Measurements from ENCODE around the gene CYP3A4.

The CYP3A4 gene

GRCh38 chr7:99784007-99784406 lies at the start of gene CYP3A4:
TSS of gene CYP3A4 (minus strand) at chr7:99784184. CDS start at chr7:99784081, 103 bp downstream.
- Histone ChIP-seq H3K27ac (ENCODE audit: low read depth, low read length) (no peak within 1 kb of the TSS), H3K9me3 (ENCODE audit: control insufficient read depth, insufficient read depth, low read depth, low read length) (no peaks in the 10 kb centered on the region), H3K4me1 (ENCODE audit: control insufficient read depth, insufficient read depth, low read length) (no peaks in the 10 kb centered on the region), H3K4me3 (ENCODE audit: low read depth, low read length) (no peak within 1 kb of the TSS), H3K36me3 (ENCODE audit: control insufficient read depth, insufficient read depth, low read length) (no peaks in the 10 kb centered on the region), H3K9ac (ENCODE audit: low read length) (no peak within 1 kb of the TSS), H3K27me3 (ENCODE audit: control insufficient read depth, insufficient read depth, low read length) (no peaks in the 10 kb centered on the region)

GRCh38 chr7:99833289-99833877 lies 49.4 kb upstream of the CYP3A4 start:
- H3K9me3 ChIP-seq (ENCODE audit: control insufficient read depth, insufficient read depth, low read depth, low read length) = no peaks in the 10 kb centered on the region
- H3K36me3 ChIP-seq (ENCODE audit: control insufficient read depth, insufficient read depth, low read length) = no peaks in the 10 kb centered on the region
- H3K27me3 ChIP-seq (ENCODE audit: control insufficient read depth, insufficient read depth, low read length) = no peaks in the 10 kb centered on the region
- no peak overlapping the region for H3K4me3 ChIP-seq (ENCODE audit: low read depth, low read length)
- no peaks in the 10 kb centered on the region for H3K4me1 ChIP-seq (ENCODE audit: control insufficient read depth, insufficient read depth, low read length)
- no peak overlapping the region for H3K9ac ChIP-seq (ENCODE audit: low read length)
- no peak overlapping the region for H3K27ac ChIP-seq (ENCODE audit: low read depth, low read length)

- Histone ChIP-seq H3K27me3 (ENCODE audit: control insufficient read depth, insufficient read depth, low read length) (no peaks in the 10 kb centered on the region), H3K9me3 (ENCODE audit: control insufficient read depth, insufficient read depth, low read depth, low read length) (no peaks in the 10 kb centered on the region), H3K36me3 (ENCODE audit: control insufficient read depth, insufficient read depth, low read length) (no peaks in the 10 kb centered on the region)
These were observed 47.6 kb upstream of the CYP3A4 start for GRCh38 chr7:99831595-99831994.

GRCh38 chr7:99829524-99830160 lies 45.7 kb upstream of the CYP3A4 start:
- no peak overlapping the region for H3K27ac ChIP-seq (ENCODE audit: low read depth, low read length)
- no peak overlapping the region for H3K4me3 ChIP-seq (ENCODE audit: low read depth, low read length)
- H3K9me3 ChIP-seq (ENCODE audit: control insufficient read depth, insufficient read depth, low read depth, low read length) = no peaks in the 10 kb centered on the region

More at GRCh38 chr7:99831595-99831994, 47.6 kb upstream of the CYP3A4 start:
- no peak overlapping the region for H3K27ac ChIP-seq (ENCODE audit: low read depth, low read length)
- H3K4me3 ChIP-seq (ENCODE audit: low read depth, low read length) = no peak overlapping the region
- no peak overlapping the region for H3K9ac ChIP-seq (ENCODE audit: low read length)
- no peaks in the 10 kb centered on the region for H3K4me1 ChIP-seq (ENCODE audit: control insufficient read depth, insufficient read depth, low read length)

GRCh38 chr7:99828811-99829210 lies 44.8 kb upstream of the CYP3A4 start:
- no peak overlapping the region for H3K9ac ChIP-seq (ENCODE audit: low read length)
- H3K36me3 ChIP-seq (ENCODE audit: control insufficient read depth, insufficient read depth, low read length) = no peaks in the 10 kb centered on the region
- no peak overlapping the region for H3K27ac ChIP-seq (ENCODE audit: low read depth, low read length)
- no peaks in the 10 kb centered on the region for H3K9me3 ChIP-seq (ENCODE audit: control insufficient read depth, insufficient read depth, low read depth, low read length)
- no peaks in the 10 kb centered on the region for H3K27me3 ChIP-seq (ENCODE audit: control insufficient read depth, insufficient read depth, low read length)
- H3K4me3 ChIP-seq (ENCODE audit: low read depth, low read length) = no peak overlapping the region
- peaks cover 6% of the 10 kb centered on the region; the same call in 1 of the 2 replicates for H3K4me1 ChIP-seq (ENCODE audit: control insufficient read depth, insufficient read depth, low read length)

More at GRCh38 chr7:99829524-99830160, 45.7 kb upstream of the CYP3A4 start:
- no peak overlapping the region for H3K9ac ChIP-seq (ENCODE audit: low read length)
- H3K36me3 ChIP-seq (ENCODE audit: control insufficient read depth, insufficient read depth, low read length) = no peaks in the 10 kb centered on the region
- no peaks in the 10 kb centered on the region for H3K27me3 ChIP-seq (ENCODE audit: control insufficient read depth, insufficient read depth, low read length)
- H3K4me1 ChIP-seq (ENCODE audit: control insufficient read depth, insufficient read depth, low read length) = peaks cover 6% of the 10 kb centered on the region; the same call in 1 of the 2 replicates

- Histone ChIP-seq H3K4me1 (ENCODE audit: control insufficient read depth, insufficient read depth, low read length) (peaks cover 6% of the 10 kb centered on the region; the same call in 1 of the 2 replicates), H3K36me3 (ENCODE audit: control insufficient read depth, insufficient read depth, low read length) (no peaks in the 10 kb centered on the region), H3K9ac (ENCODE audit: low read length) (no peak overlapping the region), H3K9me3 (ENCODE audit: control insufficient read depth, insufficient read depth, low read depth, low read length) (no peaks in the 10 kb centered on the region; the same call in 1 of the 2 replicates), H3K4me3 (ENCODE audit: low read depth, low read length) (no peak overlapping the region), H3K27ac (ENCODE audit: low read depth, low read length) (no peak overlapping the region), H3K27me3 (ENCODE audit: control insufficient read depth, insufficient read depth, low read length) (no peaks in the 10 kb centered on the region)
These were observed 43.2 kb upstream of the CYP3A4 start for GRCh38 chr7:99827040-99827778.

GRCh38 chr7:99825873-99826272 lies 41.9 kb upstream of the CYP3A4 start:
- no peak overlapping the region for H3K9ac ChIP-seq (ENCODE audit: low read length)
- H3K27me3 ChIP-seq (ENCODE audit: control insufficient read depth, insufficient read depth, low read length) = no peaks in the 10 kb centered on the region
- no peak overlapping the region for H3K4me3 ChIP-seq (ENCODE audit: low read depth, low read length)
- peaks cover 6% of the 10 kb centered on the region; the same call in 1 of the 2 replicates for H3K4me1 ChIP-seq (ENCODE audit: control insufficient read depth, insufficient read depth, low read length)
- H3K9me3 ChIP-seq (ENCODE audit: control insufficient read depth, insufficient read depth, low read depth, low read length) = no peaks in the 10 kb centered on the region; the same call in 1 of the 2 replicates
- H3K36me3 ChIP-seq (ENCODE audit: control insufficient read depth, insufficient read depth, low read length) = no peaks in the 10 kb centered on the region
- H3K27ac ChIP-seq (ENCODE audit: low read depth, low read length) = no peak overlapping the region

- no peak overlapping the region for H3K9ac ChIP-seq (ENCODE audit: low read length)
- no peak overlapping the region for H3K4me3 ChIP-seq (ENCODE audit: low read depth, low read length)
- no peak overlapping the region for H3K27ac ChIP-seq (ENCODE audit: low read depth, low read length)
- no peaks in the 10 kb centered on the region for H3K36me3 ChIP-seq (ENCODE audit: control insufficient read depth, insufficient read depth, low read length)
- H3K27me3 ChIP-seq (ENCODE audit: control insufficient read depth, insufficient read depth, low read length) = no peaks in the 10 kb centered on the region
- peaks cover 6% of the 10 kb centered on the region; the same call in 1 of the 2 replicates for H3K4me1 ChIP-seq (ENCODE audit: control insufficient read depth, insufficient read depth, low read length)
- H3K9me3 ChIP-seq (ENCODE audit: control insufficient read depth, insufficient read depth, low read depth, low read length) = no peaks in the 10 kb centered on the region; the same call in 1 of the 2 replicates
These were observed 41.5 kb upstream of the CYP3A4 start for GRCh38 chr7:99825452-99825851.

- no peak overlapping the region for H3K4me3 ChIP-seq (ENCODE audit: low read depth, low read length)
- H3K36me3 ChIP-seq (ENCODE audit: control insufficient read depth, insufficient read depth, low read length) = no peaks in the 10 kb centered on the region
- no peak overlapping the region for H3K9ac ChIP-seq (ENCODE audit: low read length)
- no peaks in the 10 kb centered on the region for H3K27me3 ChIP-seq (ENCODE audit: control insufficient read depth, insufficient read depth, low read length)
- H3K9me3 ChIP-seq (ENCODE audit: control insufficient read depth, insufficient read depth, low read depth, low read length) = no peaks in the 10 kb centered on the region; the same call in 1 of the 2 replicates
- peaks cover 6% of the 10 kb centered on the region; the same call in 1 of the 2 replicates for H3K4me1 ChIP-seq (ENCODE audit: control insufficient read depth, insufficient read depth, low read length)
- H3K27ac ChIP-seq (ENCODE audit: low read depth, low read length) = no peak overlapping the region
These were observed 40.1 kb upstream of the CYP3A4 start for GRCh38 chr7:99824091-99824490.

- Histone ChIP-seq H3K9ac (ENCODE audit: low read length) (no peak overlapping the region), H3K27ac (ENCODE audit: low read depth, low read length) (no peak overlapping the region), H3K4me3 (ENCODE audit: low read depth, low read length) (no peak overlapping the region), H3K4me1 (ENCODE audit: control insufficient read depth, insufficient read depth, low read length) (peaks cover 6% of the 10 kb centered on the region; the same call in 1 of the 2 replicates), H3K27me3 (ENCODE audit: control insufficient read depth, insufficient read depth, low read length) (no peaks in the 10 kb centered on the region), H3K36me3 (ENCODE audit: control insufficient read depth, insufficient read depth, low read length) (no peaks in the 10 kb centered on the region), H3K9me3 (ENCODE audit: control insufficient read depth, insufficient read depth, low read depth, low read length) (no peaks in the 10 kb centered on the region; the same call in 1 of the 2 replicates)
These were observed 39.0 kb upstream of the CYP3A4 start for GRCh38 chr7:99822731-99823718.
